ENCODE results near the gene FRMD5. TPM values are rescaled to one million over a fixed set of nuclear protein-coding genes. Genes with fewer than 3 reads are reported as not detected.

The FRMD5 gene
- polyA plus RNA-seq, 3 donors: not detected

GRCh38 chr15:43859546-43859945 is 335.5 kb downstream of the FRMD5 start:
- Histone ChIP-seq H3K4me2 (replicated peaks; ENCODE audit: extremely low read depth, low read length, poor library complexity, severe bottlenecking) (no peak overlapping the region), H3K9me3 (replicated peaks in 1 of 2; ENCODE audit: control insufficient read depth in 1 of 2, insufficient read depth in 1 of 2, low read length in 2 of 2) (no peaks in the 10 kb centered on the region), H3K79me2 (ENCODE audit: insufficient read depth, low read length) (no peaks in the 10 kb centered on the region), H3K27me3 (ENCODE audit: control insufficient read depth in 2 of 2, insufficient read depth in 2 of 2, low read length in 2 of 2) (no peaks in the 10 kb centered on the region), H3K27ac (ENCODE audit: low read depth in 1 of 2, low read length in 2 of 2) (no peak overlapping the region), H3K4me1 (ENCODE audit: control insufficient read depth in 1 of 2, insufficient read depth in 2 of 2, low read length in 2 of 2) (no peaks in the 10 kb centered on the region), H2AFZ (ENCODE audit: insufficient read depth, low read depth, low read length, poor library complexity, severe bottlenecking) (no peak overlapping the region), H3K4me3 (replicated peaks in 1 of 3; ENCODE audit: low read depth in 2 of 3, low read length in 3 of 3) (no peak overlapping the region), H4K20me1 (ENCODE audit: insufficient read depth, low read length) (no peaks in the 10 kb centered on the region), H3K36me3 (replicated peaks in 1 of 2; ENCODE audit: control insufficient read depth in 1 of 2, insufficient read depth in 2 of 2, low read length in 2 of 2) (peaks cover 20 to 58% of the 10 kb centered on the region in 2 donors), H3K9ac (ENCODE audit: insufficient read depth, low read length, poor library complexity, severe bottlenecking) (no peak overlapping the region)
- H3K36me3 Mint-ChIP-seq: peaks cover 25 to 61% of the 10 kb centered on the region in 2 donors
- no peak for TF ChIP-seq CTCF (IDR thresholded peaks at IDR 0.05)
- H3K4me3 Mint-ChIP-seq: no peak overlapping the region
- H3K4me1 Mint-ChIP-seq: no peaks in the 10 kb centered on the region
- intact Hi-C loops (cut with micrococcal nuclease): no loop called here
- DNase-seq: no peak
- H3K9me3 Mint-ChIP-seq: peaks cover 0 to 2% (median 0%) of the 10 kb centered on the region in 7 donors
- H3K27ac Mint-ChIP-seq: no peak overlapping the region
- WGBS (ENCODE audit: insufficient coverage): 100% methylated on average over 1 of the region's 4 CpGs
- H3K27me3 Mint-ChIP-seq (ENCODE audit: low read depth in 3 of 3): peaks cover 0 to 3% (median 0%) of the 10 kb centered on the region in 3 donors

- Mint-ChIP-seq H3K36me3 (peaks cover 28 to 57% of the 10 kb centered on the region in 2 donors), H3K4me3 (no peak overlapping the region)
Observed at GRCh38 chr15:43854801-43855200, 340.3 kb downstream of the FRMD5 start.

More at GRCh38 chr15:43854801-43855200, 340.3 kb downstream of the FRMD5 start:
- H3K27me3 ChIP-seq (ENCODE audit: control insufficient read depth in 2 of 2, insufficient read depth in 2 of 2, low read length in 2 of 2): no peaks in the 10 kb centered on the region
- no peak overlapping the region for H2AFZ ChIP-seq (ENCODE audit: insufficient read depth, low read depth, low read length, poor library complexity, severe bottlenecking)
- WGBS (ENCODE audit: insufficient coverage): no CpG with 5 or more reads among the region's 6 CpGs
- Mint-ChIP-seq H3K27me3 (ENCODE audit: low read depth in 3 of 3) (peaks cover 0 to 3% (median 0%) of the 10 kb centered on the region in 3 donors), H3K9me3 (peaks cover 0 to 2% (median 0%) of the 10 kb centered on the region in 7 donors), H3K27ac (peak overlapping the region in 2 of 7 donors; percentile 25 to 50), H3K4me1 (no peaks in the 10 kb centered on the region)
- no peaks in the 10 kb centered on the region for H3K4me1 ChIP-seq (ENCODE audit: control insufficient read depth in 1 of 2, insufficient read depth in 2 of 2, low read length in 2 of 2)
- no peak overlapping the region for H3K9ac ChIP-seq (ENCODE audit: insufficient read depth, low read length, poor library complexity, severe bottlenecking)
- no peaks in the 10 kb centered on the region for H3K9me3 ChIP-seq (replicated peaks in 1 of 2; ENCODE audit: control insufficient read depth in 1 of 2, insufficient read depth in 1 of 2, low read length in 2 of 2)
- H4K20me1 ChIP-seq (ENCODE audit: insufficient read depth, low read length): no peaks in the 10 kb centered on the region
- TF ChIP-seq CTCF (IDR thresholded peaks at IDR 0.05): no peak
- DNase-seq: peak in 1 of 3 donors; percentile 5
- H3K4me3 ChIP-seq (replicated peaks in 1 of 3; ENCODE audit: low read depth in 2 of 3, low read length in 3 of 3): no peak overlapping the region
- intact Hi-C loops (cut with micrococcal nuclease): no loop called here
- peaks cover 15 to 55% of the 10 kb centered on the region in 2 donors for H3K36me3 ChIP-seq (replicated peaks in 1 of 2; ENCODE audit: control insufficient read depth in 1 of 2, insufficient read depth in 2 of 2, low read length in 2 of 2)
- H3K79me2 ChIP-seq (ENCODE audit: insufficient read depth, low read length): no peaks in the 10 kb centered on the region
- no peak overlapping the region for H3K4me2 ChIP-seq (replicated peaks; ENCODE audit: extremely low read depth, low read length, poor library complexity, severe bottlenecking)
- no peak overlapping the region for H3K27ac ChIP-seq (ENCODE audit: low read depth in 1 of 2, low read length in 2 of 2)
